ENCODE measurements around the gene TIMP1.

DNA sequence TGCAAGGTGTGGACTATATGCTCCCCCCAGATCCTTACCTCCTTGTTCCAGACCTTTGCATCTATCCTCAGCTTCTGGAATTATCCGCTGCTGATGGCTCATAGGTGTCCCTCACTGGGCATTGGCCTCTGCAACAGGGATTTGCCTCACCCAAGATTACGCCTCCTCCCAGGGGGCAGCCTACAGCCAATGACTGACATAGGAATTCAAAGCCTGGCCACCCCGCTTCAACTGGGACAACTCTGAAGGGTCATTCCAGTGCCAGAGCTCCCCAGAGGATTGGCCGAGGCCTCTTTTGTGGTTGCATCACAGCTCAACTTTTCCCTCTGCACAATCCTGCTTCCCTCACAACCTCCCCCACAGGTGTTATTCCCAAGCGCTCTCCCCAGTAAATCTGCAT lies 32.4 kb downstream of the TIMP1 start:
- TF ChIP-seq, protein P1, sequence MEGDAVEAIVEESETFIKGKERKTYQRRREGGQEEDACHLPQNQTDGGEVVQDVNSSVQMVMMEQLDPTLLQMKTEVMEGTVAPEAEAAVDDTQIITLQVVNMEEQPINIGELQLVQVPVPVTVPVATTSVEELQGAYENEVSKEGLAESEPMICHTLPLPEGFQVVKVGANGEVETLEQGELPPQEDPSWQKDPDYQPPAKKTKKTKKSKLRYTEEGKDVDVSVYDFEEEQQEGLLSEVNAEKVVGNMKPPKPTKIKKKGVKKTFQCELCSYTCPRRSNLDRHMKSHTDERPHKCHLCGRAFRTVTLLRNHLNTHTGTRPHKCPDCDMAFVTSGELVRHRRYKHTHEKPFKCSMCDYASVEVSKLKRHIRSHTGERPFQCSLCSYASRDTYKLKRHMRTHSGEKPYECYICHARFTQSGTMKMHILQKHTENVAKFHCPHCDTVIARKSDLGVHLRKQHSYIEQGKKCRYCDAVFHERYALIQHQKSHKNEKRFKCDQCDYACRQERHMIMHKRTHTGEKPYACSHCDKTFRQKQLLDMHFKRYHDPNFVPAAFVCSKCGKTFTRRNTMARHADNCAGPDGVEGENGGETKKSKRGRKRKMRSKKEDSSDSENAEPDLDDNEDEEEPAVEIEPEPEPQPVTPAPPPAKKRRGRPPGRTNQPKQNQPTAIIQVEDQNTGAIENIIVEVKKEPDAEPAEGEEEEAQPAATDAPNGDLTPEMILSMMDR (IDR thresholded peaks at IDR 0.05): no peak
- TF ChIP-seq POLR2A (IDR thresholded peaks at IDR 0.05): no peak
- no peak for TF ChIP-seq POLR2AphosphoS5 (IDR thresholded peaks at IDR 0.05; ENCODE audit: insufficient read depth in 1 of 2, low read depth in 1 of 2)

Data from vagina (tissue), 2 donors.